ENCODE data around the gene THUMPD1.

DNA sequence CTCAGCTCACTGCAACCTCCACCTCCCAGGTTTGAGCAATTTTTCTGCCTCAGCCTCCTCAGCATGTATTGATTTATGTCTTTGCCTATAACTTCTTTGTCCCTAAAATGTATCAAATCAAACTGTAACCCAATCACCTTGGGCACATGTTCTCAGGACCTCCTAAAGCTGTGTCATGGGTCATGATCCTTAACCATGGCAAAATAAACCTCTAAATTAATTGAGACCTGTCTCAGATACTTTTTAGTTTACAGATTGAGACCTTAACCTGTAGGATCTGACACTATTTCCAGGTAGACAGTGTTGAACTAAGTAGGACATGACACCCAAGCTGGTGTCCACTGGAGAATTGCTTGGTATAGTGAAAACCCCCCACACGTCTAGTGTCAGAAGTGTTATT lies 19.6 kb upstream of the THUMPD1 start:
- TF ChIP-seq, protein P1, sequence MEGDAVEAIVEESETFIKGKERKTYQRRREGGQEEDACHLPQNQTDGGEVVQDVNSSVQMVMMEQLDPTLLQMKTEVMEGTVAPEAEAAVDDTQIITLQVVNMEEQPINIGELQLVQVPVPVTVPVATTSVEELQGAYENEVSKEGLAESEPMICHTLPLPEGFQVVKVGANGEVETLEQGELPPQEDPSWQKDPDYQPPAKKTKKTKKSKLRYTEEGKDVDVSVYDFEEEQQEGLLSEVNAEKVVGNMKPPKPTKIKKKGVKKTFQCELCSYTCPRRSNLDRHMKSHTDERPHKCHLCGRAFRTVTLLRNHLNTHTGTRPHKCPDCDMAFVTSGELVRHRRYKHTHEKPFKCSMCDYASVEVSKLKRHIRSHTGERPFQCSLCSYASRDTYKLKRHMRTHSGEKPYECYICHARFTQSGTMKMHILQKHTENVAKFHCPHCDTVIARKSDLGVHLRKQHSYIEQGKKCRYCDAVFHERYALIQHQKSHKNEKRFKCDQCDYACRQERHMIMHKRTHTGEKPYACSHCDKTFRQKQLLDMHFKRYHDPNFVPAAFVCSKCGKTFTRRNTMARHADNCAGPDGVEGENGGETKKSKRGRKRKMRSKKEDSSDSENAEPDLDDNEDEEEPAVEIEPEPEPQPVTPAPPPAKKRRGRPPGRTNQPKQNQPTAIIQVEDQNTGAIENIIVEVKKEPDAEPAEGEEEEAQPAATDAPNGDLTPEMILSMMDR (conservative IDR thresholded peaks at IDR 0.05 in 1 of 2, IDR thresholded peaks at IDR 0.05 in 1 of 2; ENCODE audit: extremely low read depth in 1 of 2, insufficient read depth in 1 of 2, low read depth in 1 of 2, low read length in 2 of 2), result no peak
- no peak for TF ChIP-seq EZH2 (IDR thresholded peaks at IDR 0.05; ENCODE audit: borderline replicate concordance, low read length)
